ENCODE data around the gene MED17. TPM values are rescaled to one million over a fixed set of nuclear protein-coding genes. Genes with fewer than 3 reads are reported as not detected.

MED17 gene
- total RNA-seq, 2 experiments from 2014 or later = 30.1 to 31.3 TPM

DNA sequence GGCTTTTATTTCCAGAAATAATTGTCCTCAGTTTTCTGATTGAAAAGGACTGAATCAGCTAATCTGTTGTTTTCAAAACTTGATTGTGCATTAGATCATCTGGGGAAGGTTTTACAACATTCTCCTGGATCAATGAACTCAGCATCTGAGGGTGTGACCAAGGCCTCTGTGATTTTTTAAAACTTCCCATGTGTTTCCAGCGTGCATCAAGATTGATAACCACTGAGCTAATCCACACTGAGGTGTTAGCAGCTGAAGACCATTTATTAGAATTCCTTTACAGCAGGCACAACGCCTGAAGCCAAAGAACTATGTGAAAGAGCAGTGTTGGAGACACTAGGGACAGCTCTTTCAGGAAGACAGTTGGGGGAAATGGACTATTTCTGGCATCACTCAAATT is 56.1 kb downstream of the MED17 start:
- ATAC-seq = no peak
- intact Hi-C loops (cut with micrococcal nuclease) = no loop called here
- CTCF ChIA-PET = interaction anchor here (1.1 kb wide), 1 partner anchor 55 kb away, joined by 3 read pairs; no protein-coding TSS in a partner anchor
- Mint-ChIP-seq H3K4me3 (no peak overlapping the region), H3K4me1 (ENCODE audit: low read depth) (no peaks in the 10 kb centered on the region), H3K36me3 (ENCODE audit: low read depth) (no peaks in the 10 kb centered on the region), H3K27ac (no peak overlapping the region), H3K27me3 (no peaks in the 10 kb centered on the region), H3K9me3 (no peaks in the 10 kb centered on the region)
- POLR2A ChIA-PET = no interaction called here
- no peak for DNase-seq
- TF ChIP-seq, protein P1, sequence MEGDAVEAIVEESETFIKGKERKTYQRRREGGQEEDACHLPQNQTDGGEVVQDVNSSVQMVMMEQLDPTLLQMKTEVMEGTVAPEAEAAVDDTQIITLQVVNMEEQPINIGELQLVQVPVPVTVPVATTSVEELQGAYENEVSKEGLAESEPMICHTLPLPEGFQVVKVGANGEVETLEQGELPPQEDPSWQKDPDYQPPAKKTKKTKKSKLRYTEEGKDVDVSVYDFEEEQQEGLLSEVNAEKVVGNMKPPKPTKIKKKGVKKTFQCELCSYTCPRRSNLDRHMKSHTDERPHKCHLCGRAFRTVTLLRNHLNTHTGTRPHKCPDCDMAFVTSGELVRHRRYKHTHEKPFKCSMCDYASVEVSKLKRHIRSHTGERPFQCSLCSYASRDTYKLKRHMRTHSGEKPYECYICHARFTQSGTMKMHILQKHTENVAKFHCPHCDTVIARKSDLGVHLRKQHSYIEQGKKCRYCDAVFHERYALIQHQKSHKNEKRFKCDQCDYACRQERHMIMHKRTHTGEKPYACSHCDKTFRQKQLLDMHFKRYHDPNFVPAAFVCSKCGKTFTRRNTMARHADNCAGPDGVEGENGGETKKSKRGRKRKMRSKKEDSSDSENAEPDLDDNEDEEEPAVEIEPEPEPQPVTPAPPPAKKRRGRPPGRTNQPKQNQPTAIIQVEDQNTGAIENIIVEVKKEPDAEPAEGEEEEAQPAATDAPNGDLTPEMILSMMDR (IDR thresholded peaks at IDR 0.05) = no peak

DNA sequence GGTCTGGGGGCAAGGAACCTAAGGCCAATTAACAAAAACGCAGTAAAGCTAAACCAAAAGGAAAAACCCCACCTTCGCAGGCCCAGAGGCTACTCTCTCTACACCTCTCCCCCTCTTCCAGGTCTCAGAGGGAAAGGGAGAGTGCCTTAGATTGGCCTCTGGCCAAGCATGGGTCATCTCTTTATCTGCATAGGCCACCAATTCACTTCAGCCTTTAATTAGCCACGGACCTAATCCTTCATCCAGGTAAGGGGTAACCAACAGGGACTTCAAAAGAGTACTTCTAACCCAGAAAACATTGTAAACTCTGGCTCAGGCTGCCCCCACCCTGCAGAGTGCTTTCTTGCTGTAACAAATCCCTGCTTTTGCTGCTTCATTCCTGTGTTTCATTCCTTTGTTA is 56.9 kb downstream of the MED17 start:
- intact Hi-C loops (cut with micrococcal nuclease) = no loop called here
- CTCF ChIA-PET = interaction anchor here (1.1 kb wide), 1 partner anchor 54 kb away, joined by 3 read pairs; no protein-coding TSS in a partner anchor
- Mint-ChIP-seq H3K27me3 (peaks cover 2% of the 10 kb centered on the region), H3K36me3 (ENCODE audit: low read depth) (no peaks in the 10 kb centered on the region), H3K4me1 (ENCODE audit: low read depth) (no peaks in the 10 kb centered on the region), H3K27ac (no peak overlapping the region), H3K4me3 (no peak overlapping the region), H3K9me3 (no peaks in the 10 kb centered on the region)
- DNase-seq = no peak
- TF ChIP-seq, protein P1 (IDR thresholded peaks at IDR 0.05) = no peak
- POLR2A ChIA-PET = no interaction called here
- ATAC-seq = no peak

DNA sequence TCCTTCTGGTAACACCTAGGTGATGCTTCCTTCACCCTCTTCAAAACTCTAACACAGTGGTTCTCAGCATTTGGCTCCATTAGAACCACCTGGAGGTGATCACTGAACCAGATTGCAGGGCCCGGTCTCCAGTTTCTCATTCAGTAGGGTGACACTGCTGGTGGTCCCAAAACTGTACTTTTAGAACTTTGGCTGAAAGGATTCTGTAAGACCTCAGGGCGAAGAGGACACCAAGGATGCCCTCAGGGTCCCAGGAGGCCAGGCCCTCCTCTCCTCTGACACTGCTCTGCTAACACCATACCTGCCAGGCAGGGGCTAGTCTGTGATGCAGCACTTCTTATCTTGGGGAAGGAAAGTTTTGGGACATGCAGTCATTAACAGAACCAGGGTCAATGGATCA is 57.4 kb downstream of the MED17 start:
- Mint-ChIP-seq H3K4me1 (ENCODE audit: low read depth) (no peaks in the 10 kb centered on the region), H3K4me3 (no peak overlapping the region), H3K36me3 (ENCODE audit: low read depth) (no peaks in the 10 kb centered on the region), H3K9me3 (no peaks in the 10 kb centered on the region), H3K27me3 (peaks cover 2% of the 10 kb centered on the region), H3K27ac (no peak overlapping the region)
- ATAC-seq = no peak
- POLR2A ChIA-PET = no interaction called here
- DNase-seq = no peak
- TF ChIP-seq, protein P1 (IDR thresholded peaks at IDR 0.05) = no peak
- CTCF ChIA-PET = no interaction called here
- intact Hi-C loops (cut with micrococcal nuclease) = no loop called here

DNA sequence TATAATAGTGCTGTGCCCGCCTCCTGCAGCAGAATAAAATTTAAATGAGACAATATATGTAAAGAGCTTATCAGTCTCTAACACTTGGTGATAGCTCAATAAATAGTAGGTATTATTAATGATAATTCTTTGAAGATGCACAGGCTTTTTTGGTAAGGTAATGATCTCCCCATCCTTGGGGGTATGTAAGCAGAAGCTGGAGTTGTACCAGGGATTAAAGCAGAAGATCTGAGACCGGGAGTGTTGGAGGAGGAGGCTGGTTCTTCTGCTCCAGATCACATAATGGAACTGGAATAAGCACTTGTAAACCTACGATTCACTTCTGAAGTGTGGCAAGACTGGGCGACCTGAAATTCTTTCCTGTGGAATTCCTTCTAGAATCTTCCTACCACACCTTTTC is 58.0 kb downstream of the MED17 start:
- intact Hi-C loops (cut with micrococcal nuclease) = no loop called here
- H3K27ac Mint-ChIP-seq = no peak overlapping the region
- no peaks in the 10 kb centered on the region for H3K4me1 Mint-ChIP-seq (ENCODE audit: low read depth)
- no peak overlapping the region for H3K4me3 Mint-ChIP-seq
- DNase-seq (no peak), ATAC-seq (no peak)
- H3K9me3 Mint-ChIP-seq = no peaks in the 10 kb centered on the region
- TF ChIP-seq, protein P1 (IDR thresholded peaks at IDR 0.05) = no peak
- ChIA-PET CTCF (no interaction called here), POLR2A (no interaction called here)
- H3K36me3 Mint-ChIP-seq (ENCODE audit: low read depth) = no peaks in the 10 kb centered on the region
- peaks cover 2% of the 10 kb centered on the region for H3K27me3 Mint-ChIP-seq

DNA sequence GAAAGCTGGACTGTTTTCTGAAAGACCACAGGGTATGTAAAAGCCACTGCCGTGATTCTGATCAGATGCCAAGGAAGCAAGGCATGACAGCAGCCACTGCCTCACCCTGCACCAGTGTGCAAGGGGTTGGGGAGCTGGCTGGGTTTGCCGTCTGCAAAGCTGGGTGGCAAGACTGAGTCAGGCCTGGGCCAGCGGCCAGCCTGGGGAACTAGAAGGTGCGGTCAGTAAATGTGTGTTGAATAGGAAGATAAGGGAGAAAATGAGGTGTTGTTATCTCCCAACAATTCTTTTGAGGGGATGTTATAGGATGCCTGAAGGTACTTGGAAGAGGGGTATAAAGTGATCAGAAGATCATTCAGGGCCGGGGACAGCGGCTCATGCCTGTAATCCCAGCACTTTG is 58.4 kb downstream of the MED17 start:
- Mint-ChIP-seq H3K4me3 (no peak overlapping the region), H3K4me1 (ENCODE audit: low read depth) (no peaks in the 10 kb centered on the region), H3K27me3 (peaks cover 2% of the 10 kb centered on the region), H3K9me3 (no peaks in the 10 kb centered on the region), H3K36me3 (ENCODE audit: low read depth) (no peaks in the 10 kb centered on the region), H3K27ac (no peak overlapping the region)
- TF ChIP-seq, protein P1 (IDR thresholded peaks at IDR 0.05) = no peak
- intact Hi-C loops (cut with micrococcal nuclease) = no loop called here
- ATAC-seq (no peak), DNase-seq (no peak)
- POLR2A ChIA-PET = no interaction called here
- CTCF ChIA-PET = no interaction called here

Measured in activated CD8-positive, alpha-beta T cell treated with anti-CD3 and anti-CD28 coated beads for 36 hours (primary cell).